CD4-positive, CD25-positive, alpha-beta regulatory T cell (primary cell): Measurements from ENCODE around the gene RBFOX1. TPM values are rescaled to one million over a fixed set of nuclear protein-coding genes. Genes with fewer than 3 reads are reported as not detected.

Source experiments
- ATAC-seq, 2 donors: fragments of 150-1000 bp; cut with Tn5 transposase; one replicate each; pipeline ENCODE4 v1.10.0; 2021; ENCODE audit warnings: low read depth in 2 of 2, moderate number of reproducible peaks in 2 of 2, moderate library complexity in 1 of 2
- DNase-seq, 3 donors: peaks; one replicate each; pipeline versions ENCODE4 v3.0.0 to v3.0.0-alpha.2; 2012 to 2022; ENCODE audit warnings: mixed read lengths in 1 of 3
- H3K27ac ChIP-seq: one replicate; pipeline ENCODE4 v1.7.0; 2013; ENCODE audit warnings: mild to moderate bottlenecking, low read length; ENCODE audit not compliant: insufficient read depth, poor library complexity, severe bottlenecking
- H3K27me3 ChIP-seq: one replicate; pipeline ENCODE4 v1.7.0; 2013; ENCODE audit warnings: low read length; ENCODE audit not compliant: control insufficient read depth, insufficient read depth
- H3K36me3 ChIP-seq: one replicate; pipeline ENCODE4 v1.7.0; 2013; ENCODE audit warnings: mild to moderate bottlenecking, low read length, moderate library complexity; ENCODE audit not compliant: control insufficient read depth, insufficient read depth
- H3K4me1 ChIP-seq: 2 replicates; pipeline ENCODE4 v1.7.0; 2013; ENCODE audit warnings: mild to moderate bottlenecking, low read length; ENCODE audit not compliant: insufficient read depth, control insufficient read depth, poor library complexity, severe bottlenecking
- H3K4me3 ChIP-seq: one replicate; pipeline ENCODE4 v1.7.0; 2013; ENCODE audit warnings: low read depth, mild to moderate bottlenecking, low read length, moderate library complexity
- H3K9me3 ChIP-seq, 2 experiments: 1 replicate in 1 of 2; 2 replicates in 1 of 2; pipeline ENCODE4 v1.7.0; 2013; ENCODE audit warnings: low read length in 2 of 2, mild to moderate bottlenecking in 1 of 2, moderate library complexity in 1 of 2; ENCODE audit not compliant: control insufficient read depth in 2 of 2
- H3K27ac Mint-ChIP-seq, 3 donors: one replicate each; pipeline ENCODE4 v1.8.0; 2020 to 2022; ENCODE audit warnings: mild to moderate bottlenecking in 3 of 3, mixed read lengths in 3 of 3, moderate library complexity in 2 of 3
- H3K27me3 Mint-ChIP-seq: one replicate; pipeline ENCODE4 v1.8.0; 2022; ENCODE audit warnings: mild to moderate bottlenecking, mixed read lengths
- H3K36me3 Mint-ChIP-seq: one replicate; pipeline ENCODE4 v1.8.0; 2020; ENCODE audit warnings: mixed read lengths
- H3K4me1 Mint-ChIP-seq, 4 donors: one replicate each; pipeline ENCODE4 v1.8.0; 2020 to 2022; ENCODE audit warnings: mixed read lengths in 4 of 4, mild to moderate bottlenecking in 1 of 4
- H3K4me3 Mint-ChIP-seq, 4 donors: one replicate each; pipeline ENCODE4 v1.8.0; 2020 to 2022; ENCODE audit warnings: mild to moderate bottlenecking in 4 of 4, mixed read lengths in 4 of 4, moderate library complexity in 3 of 4
- H3K9me3 Mint-ChIP-seq, 7 donors: one replicate each; pipeline ENCODE4 v1.8.0; 2020 to 2022; ENCODE audit warnings: mixed read lengths in 7 of 7, mild to moderate bottlenecking in 3 of 7, moderate library complexity in 2 of 7
- polyA plus RNA-seq, 4 donors: library from polyadenylated mRNA; unstranded; fragments of 300-500 nt; fragmentation: Illumina TruSeq; gene quantifications; one replicate each; pipeline ENCODE4 v1.2.3, GENCODE V29; 2021
- total RNA-seq: library from RNA; stranded (reverse); gene quantifications from one replicate; pipeline ENCODE4 v1.2.3, GENCODE V29; 2022

The RBFOX1 gene
- total and polyA plus RNA-seq, 5 donors from 2014 or later, result not detected

DNA sequence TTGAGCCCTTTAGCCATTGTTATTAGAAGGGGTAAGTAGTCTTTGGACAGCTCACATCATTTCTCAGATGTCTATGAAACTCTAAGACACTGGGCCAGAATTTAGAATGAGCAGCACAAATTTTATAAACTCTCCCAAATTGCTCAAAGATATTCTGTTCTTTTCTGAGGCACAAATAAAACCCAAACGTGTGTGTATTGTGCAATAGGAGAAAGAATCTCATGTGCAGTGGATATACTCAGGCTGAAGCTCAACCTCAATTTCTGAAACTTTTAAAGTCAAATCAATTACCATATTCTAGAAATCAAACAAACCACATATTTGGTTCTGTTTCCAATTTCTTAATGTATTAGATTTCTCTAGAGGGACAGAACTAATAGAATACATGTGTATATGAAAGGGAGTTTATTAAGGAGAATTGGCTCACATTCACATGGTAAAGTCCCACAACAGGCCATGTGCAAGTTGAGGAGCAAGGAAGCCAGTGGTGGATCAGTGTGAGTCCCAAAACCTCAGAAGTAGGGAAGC is 403.6 kb downstream of the RBFOX1 start:
- Mint-ChIP-seq H3K27me3 (no peaks in the 10 kb centered on the region), H3K36me3 (no peaks in the 10 kb centered on the region), H3K4me1 (no peaks in the 10 kb centered on the region), H3K9me3 (peaks cover 1 to 29% (median 10%) of the 10 kb centered on the region in 7 donors), H3K27ac (no peak overlapping the region), H3K4me3 (no peak overlapping the region)
- H3K4me1 ChIP-seq, result no peaks in the 10 kb centered on the region
- no peaks in the 10 kb centered on the region for H3K36me3 ChIP-seq
- no peak overlapping the region for H3K27ac ChIP-seq
- H3K4me3 ChIP-seq, result no peak overlapping the region
- H3K27me3 ChIP-seq, result no peaks in the 10 kb centered on the region
- ATAC-seq (no peak), DNase-seq (no peak)
- peaks cover 0 to 4% of the 10 kb centered on the region in 2 experiments for H3K9me3 ChIP-seq

DNA sequence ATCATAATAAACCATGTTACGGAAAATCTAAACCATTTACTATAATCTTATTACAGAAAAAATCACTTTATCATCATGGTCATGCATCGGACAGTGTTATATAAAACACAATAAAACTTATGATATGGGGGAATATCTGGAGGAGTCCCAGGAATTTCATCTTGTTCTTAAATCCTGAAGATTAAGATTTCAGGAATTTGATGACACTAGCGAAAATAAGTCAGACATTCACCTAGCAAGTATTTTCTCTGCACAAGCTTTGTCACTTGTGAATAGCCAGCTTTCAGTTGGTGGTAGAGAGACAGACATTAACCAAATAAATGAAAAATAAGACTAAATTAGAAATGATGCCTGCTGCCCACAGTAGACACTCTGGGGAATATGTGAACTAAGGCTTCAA is 410.0 kb downstream of the RBFOX1 start:
- peaks cover under 1 to 30% (median 7%) of the 10 kb centered on the region in 7 donors for H3K9me3 Mint-ChIP-seq
- Histone ChIP-seq H3K4me1 (no peaks in the 10 kb centered on the region), H3K36me3 (no peaks in the 10 kb centered on the region), H3K27ac (no peak overlapping the region), H3K9me3 (peaks cover 0 to 2% of the 10 kb centered on the region in 2 experiments), H3K4me3 (no peak overlapping the region), H3K27me3 (no peaks in the 10 kb centered on the region)
- DNase-seq (no peak), ATAC-seq (no peak)
- H3K36me3 Mint-ChIP-seq, result no peaks in the 10 kb centered on the region
- no peaks in the 10 kb centered on the region for H3K4me1 Mint-ChIP-seq
- H3K27me3 Mint-ChIP-seq, result no peaks in the 10 kb centered on the region
- H3K4me3 Mint-ChIP-seq, result no peak overlapping the region
- H3K27ac Mint-ChIP-seq, result no peak overlapping the region

DNA sequence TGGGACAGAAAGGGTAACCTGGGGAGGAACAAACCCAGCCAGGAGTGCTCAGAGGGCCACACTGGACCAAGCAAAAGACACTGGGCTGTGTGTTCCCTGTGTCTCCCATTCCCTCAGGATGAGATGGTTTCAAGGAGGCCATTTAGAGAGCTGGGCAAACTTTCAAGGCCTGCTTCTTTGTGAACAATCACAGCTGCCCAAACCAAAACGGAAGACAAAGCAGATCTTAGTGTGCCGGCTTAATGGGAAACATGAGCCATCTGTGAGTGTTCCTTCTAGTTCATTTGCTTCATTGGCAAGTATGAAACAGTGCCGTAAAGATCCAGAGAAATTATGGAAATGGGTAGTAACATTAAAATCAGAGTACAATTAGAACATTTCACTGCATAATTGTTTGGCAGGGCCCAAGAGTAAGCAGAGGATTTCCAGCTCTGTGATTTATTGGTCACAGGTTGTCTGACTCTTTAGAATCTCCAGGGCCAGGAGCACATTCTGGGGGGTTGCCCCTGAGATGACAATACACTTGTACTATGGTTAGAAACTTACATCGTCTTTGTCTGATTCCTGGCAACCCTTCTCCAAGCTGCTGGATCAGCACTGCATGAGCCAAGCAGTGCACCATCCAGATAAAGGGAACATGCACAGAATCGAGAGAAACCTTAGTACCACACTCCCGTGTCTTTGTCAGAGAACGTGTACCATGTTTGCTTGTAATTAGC is 412.1 kb downstream of the RBFOX1 start:
- H3K27ac ChIP-seq, result no peak overlapping the region
- no peak for ATAC-seq
- no peaks in the 10 kb centered on the region for H3K36me3 ChIP-seq
- no peak overlapping the region for H3K4me3 ChIP-seq
- no peak overlapping the region for H3K27ac Mint-ChIP-seq
- no peaks in the 10 kb centered on the region for H3K27me3 Mint-ChIP-seq
- H3K9me3 Mint-ChIP-seq, result peaks cover 0 to 15% (median 7%) of the 10 kb centered on the region in 7 donors
- no peak for DNase-seq
- no peak overlapping the region for H3K4me3 Mint-ChIP-seq
- H3K4me1 ChIP-seq, result no peaks in the 10 kb centered on the region
- peaks cover 0 to 2% of the 10 kb centered on the region in 2 experiments for H3K9me3 ChIP-seq
- no peaks in the 10 kb centered on the region for H3K27me3 ChIP-seq
- H3K4me1 Mint-ChIP-seq, result no peaks in the 10 kb centered on the region
- no peaks in the 10 kb centered on the region for H3K36me3 Mint-ChIP-seq

DNA sequence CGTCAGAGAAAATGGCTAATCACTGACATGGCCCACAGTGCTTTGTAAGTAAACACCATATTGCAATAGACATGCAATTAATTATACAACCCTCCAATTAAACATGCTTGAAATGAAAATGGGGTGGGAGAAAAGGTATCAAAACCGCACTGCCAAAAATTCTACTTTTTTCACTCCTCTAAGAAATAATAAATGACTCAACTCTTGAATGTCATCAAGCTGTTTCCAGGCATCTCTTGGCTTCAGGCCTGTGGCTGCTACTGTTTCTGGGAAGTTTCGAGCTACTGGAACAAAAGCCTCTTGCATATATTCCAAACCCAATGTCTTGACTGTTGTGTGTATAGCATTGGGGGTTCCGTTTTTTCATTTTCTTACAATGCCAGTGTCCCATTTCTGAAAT is 412.6 kb downstream of the RBFOX1 start:
- Histone ChIP-seq H3K27ac (no peak overlapping the region), H3K4me1 (no peaks in the 10 kb centered on the region), H3K4me3 (no peak overlapping the region), H3K9me3 (peaks cover 0 to 2% of the 10 kb centered on the region in 2 experiments), H3K27me3 (no peaks in the 10 kb centered on the region), H3K36me3 (no peaks in the 10 kb centered on the region)
- Mint-ChIP-seq H3K9me3 (peaks cover 0 to 15% (median 8%) of the 10 kb centered on the region in 7 donors), H3K36me3 (no peaks in the 10 kb centered on the region), H3K27ac (no peak overlapping the region), H3K4me1 (no peaks in the 10 kb centered on the region), H3K27me3 (no peaks in the 10 kb centered on the region), H3K4me3 (no peak overlapping the region)
- DNase-seq (no peak), ATAC-seq (no peak)

DNA sequence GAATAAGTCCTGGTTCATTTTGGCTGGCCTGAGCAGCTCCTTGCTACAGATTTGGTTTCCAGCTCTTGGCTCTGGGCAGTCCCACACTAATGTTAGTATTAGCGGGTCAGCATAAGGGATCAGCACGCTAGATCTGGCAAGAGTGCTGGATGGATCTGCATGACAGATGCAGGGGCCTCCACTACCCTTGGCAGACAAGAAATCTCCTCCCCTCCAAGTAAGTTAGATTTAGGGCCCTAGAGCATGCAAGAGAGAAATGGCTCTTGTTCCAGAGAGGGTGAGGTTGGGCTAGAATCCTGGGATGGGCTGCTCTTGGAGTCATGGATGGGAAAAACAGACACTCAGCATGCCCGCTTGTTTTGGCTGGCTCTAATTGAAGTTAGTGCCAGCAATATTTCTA is 414.3 kb downstream of the RBFOX1 start:
- H3K4me1 Mint-ChIP-seq, result no peaks in the 10 kb centered on the region

DNA sequence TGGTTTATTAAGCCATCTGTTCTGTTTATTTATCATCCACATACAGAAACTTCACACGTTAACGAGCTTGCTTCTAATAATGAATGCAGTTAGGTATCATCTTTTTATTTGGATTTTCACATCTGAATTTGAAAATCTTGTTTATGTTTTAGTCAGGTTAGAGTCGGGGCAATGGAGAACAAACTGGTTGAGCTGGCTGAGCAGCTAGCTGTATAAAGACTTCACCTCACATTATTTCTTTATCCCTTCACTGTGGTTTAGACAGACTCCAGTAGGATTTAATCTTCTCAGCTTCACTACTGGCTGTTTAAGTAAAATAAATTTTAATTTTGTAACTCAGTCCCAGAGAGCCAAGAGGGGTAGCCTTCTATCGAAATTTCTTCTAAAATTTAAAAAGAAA is 415.9 kb downstream of the RBFOX1 start:
- ATAC-seq, result no peak

More for the DNA sequence above, 414.3 kb downstream of the RBFOX1 start:
- Mint-ChIP-seq H3K36me3 (no peaks in the 10 kb centered on the region), H3K4me3 (no peak overlapping the region), H3K27me3 (no peaks in the 10 kb centered on the region), H3K9me3 (peaks cover 0 to 22% (median 10%) of the 10 kb centered on the region in 7 donors), H3K27ac (no peak overlapping the region)
- Histone ChIP-seq H3K36me3 (no peaks in the 10 kb centered on the region), H3K27ac (no peak overlapping the region), H3K9me3 (peaks cover 0 to 4% of the 10 kb centered on the region in 2 experiments), H3K27me3 (no peaks in the 10 kb centered on the region), H3K4me1 (no peaks in the 10 kb centered on the region), H3K4me3 (no peak overlapping the region)
- DNase-seq, result no peak
- no peak for ATAC-seq

DNA sequence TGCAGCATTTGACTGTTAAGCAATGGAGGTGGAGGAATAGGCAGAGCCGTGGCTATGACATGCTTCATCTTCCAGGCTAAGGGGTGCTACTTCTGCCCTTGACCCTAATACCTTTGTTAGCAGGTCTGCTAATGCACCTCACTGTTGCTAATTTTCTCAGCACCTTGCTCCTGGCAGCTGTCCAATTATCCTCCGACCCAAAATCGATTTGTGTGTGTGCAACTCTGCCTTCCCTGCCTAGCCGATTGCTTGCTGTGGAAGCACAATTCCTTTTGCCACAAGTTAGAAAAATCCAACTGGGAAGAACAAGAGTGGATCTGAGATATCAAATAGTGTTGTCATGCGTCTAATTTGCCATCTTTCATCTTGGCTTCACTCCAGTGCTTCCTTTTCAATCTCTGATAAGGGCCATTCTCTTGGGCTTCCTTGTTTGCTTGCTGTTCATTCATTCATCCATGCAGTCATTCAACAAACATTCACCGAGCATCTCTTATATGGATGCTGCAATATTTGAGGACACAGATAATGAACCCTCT is 422.8 kb downstream of the RBFOX1 start:
- Histone ChIP-seq H3K27ac (no peak overlapping the region), H3K36me3 (no peaks in the 10 kb centered on the region), H3K9me3 (peaks cover 2 to 11% of the 10 kb centered on the region in 2 experiments), H3K4me3 (no peak overlapping the region), H3K27me3 (no peaks in the 10 kb centered on the region), H3K4me1 (no peaks in the 10 kb centered on the region)
- ATAC-seq (no peak), DNase-seq (no peak)
- no peaks in the 10 kb centered on the region for H3K4me1 Mint-ChIP-seq
- no peak overlapping the region for H3K27ac Mint-ChIP-seq
- H3K4me3 Mint-ChIP-seq, result no peak overlapping the region
- H3K9me3 Mint-ChIP-seq, result peaks cover 5 to 31% (median 9%) of the 10 kb centered on the region in 7 donors
- no peaks in the 10 kb centered on the region for H3K36me3 Mint-ChIP-seq
- H3K27me3 Mint-ChIP-seq, result no peaks in the 10 kb centered on the region

More for the DNA sequence above, 415.9 kb downstream of the RBFOX1 start:
- H3K9me3 Mint-ChIP-seq, result peaks cover 0 to 29% (median 9%) of the 10 kb centered on the region in 7 donors
- H3K9me3 ChIP-seq, result peaks cover 2 to 4% of the 10 kb centered on the region in 2 experiments
- no peaks in the 10 kb centered on the region for H3K4me1 ChIP-seq
- H3K4me3 ChIP-seq, result no peak overlapping the region
- no peak overlapping the region for H3K27ac ChIP-seq
- no peak overlapping the region for H3K4me3 Mint-ChIP-seq
- H3K36me3 ChIP-seq, result no peaks in the 10 kb centered on the region
- H3K4me1 Mint-ChIP-seq, result no peaks in the 10 kb centered on the region
- DNase-seq, result no peak
- H3K36me3 Mint-ChIP-seq, result no peaks in the 10 kb centered on the region
- H3K27ac Mint-ChIP-seq, result no peak overlapping the region
- H3K27me3 ChIP-seq, result no peaks in the 10 kb centered on the region
- no peaks in the 10 kb centered on the region for H3K27me3 Mint-ChIP-seq
